Raji (cell line): ENCODE data around the gene LRRC25.

Experiments
- POLR2A ChIP-seq: IDR thresholded peaks from 2 replicates; pipeline ENCODE4 v1.6.1; 2011; ENCODE audit warnings: low read depth, low read length, control low read depth; ENCODE audit not compliant: insufficient read depth

LRRC25 gene

GRCh38 chr19:18361646-18362045 is 35.8 kb downstream of the LRRC25 start:
- no peak for TF ChIP-seq POLR2A

- no peak for TF ChIP-seq POLR2A
Observed at GRCh38 chr19:18357041-18357440, 40.4 kb downstream of the LRRC25 start.

- no peak for TF ChIP-seq POLR2A
Observed at GRCh38 chr19:18353378-18354005, 43.9 kb downstream of the LRRC25 start.

GRCh38 chr19:18351544-18351943 is 45.9 kb downstream of the LRRC25 start:
- no peak for TF ChIP-seq POLR2A

- no peak for TF ChIP-seq POLR2A
Observed at GRCh38 chr19:18350490-18350889, 46.9 kb downstream of the LRRC25 start.

- TF ChIP-seq POLR2A: no peak
Observed at GRCh38 chr19:18349524-18350128, 47.8 kb downstream of the LRRC25 start.

- no peak for TF ChIP-seq POLR2A
Observed at GRCh38 chr19:18348171-18348570, 49.3 kb downstream of the LRRC25 start.

GRCh38 chr19:18346091-18346490 is 51.3 kb downstream of the LRRC25 start:
- TF ChIP-seq POLR2A: no peak

- no peak for TF ChIP-seq POLR2A
Observed at GRCh38 chr19:18345296-18345695, 52.1 kb downstream of the LRRC25 start.

GRCh38 chr19:18344582-18344950 is 52.9 kb downstream of the LRRC25 start:
- TF ChIP-seq POLR2A: no peak

GRCh38 chr19:18342090-18342632 is 55.3 kb downstream of the LRRC25 start:
- TF ChIP-seq POLR2A: no peak
